Activated naive CD8-positive, alpha-beta T cell treated with anti-CD3 and anti-CD28 coated beads, Interleukin-2, amount 50 U/mL, for 24 hours (primary cell): ENCODE data around the gene ST6GALNAC4.
A peak's percentile ranks its signal among the peaks of the same experiment; 100 is the strongest.
"Not testable (repeated sequence)": the region's sequence is repeated elsewhere in the genome, so short reads cannot be mapped to it uniquely, and the experiment has no call there.

ENCODE experiments used
- ATAC-seq: fragments of 150-1000 bp; cut with Tn5 transposase; one replicate; pipeline ENCODE4 v1.10.0; 2021
- DNase-seq: peaks from one replicate; pipeline ENCODE4 v3.0.0; 2021
- H3K27ac Mint-ChIP-seq: one replicate; pipeline ENCODE4 v1.8.0; 2021; ENCODE audit warnings: mild to moderate bottlenecking, mixed read lengths
- H3K27me3 Mint-ChIP-seq: one replicate; pipeline ENCODE4 v1.8.0; 2021; ENCODE audit warnings: mixed read lengths
- H3K36me3 Mint-ChIP-seq: one replicate; pipeline ENCODE4 v1.8.0; 2021; ENCODE audit warnings: low read depth, mixed read lengths
- H3K4me1 Mint-ChIP-seq: one replicate; pipeline ENCODE4 v1.8.0; 2021; ENCODE audit warnings: mixed read lengths
- H3K4me3 Mint-ChIP-seq: one replicate; pipeline ENCODE4 v1.8.0; 2021; ENCODE audit warnings: mild to moderate bottlenecking, moderate library complexity, mixed read lengths
- H3K9me3 Mint-ChIP-seq: one replicate; pipeline ENCODE4 v1.8.0; 2021; ENCODE audit warnings: mixed read lengths

Gene ST6GALNAC4

GRCh38 chr9:127884976-127885490, 31.8 kb downstream of the ST6GALNAC4 start:
- Mint-ChIP-seq H3K4me1 (peaks cover 4% of the 10 kb centered on the region), H3K9me3 (no peaks in the 10 kb centered on the region), H3K4me3 (no peak overlapping the region), H3K27me3 (no peaks in the 10 kb centered on the region), H3K36me3 (peaks cover 31% of the 10 kb centered on the region), H3K27ac (no peak overlapping the region)
- no peak for DNase-seq
- no peak for ATAC-seq

- peaks cover 29% of the 10 kb centered on the region for H3K36me3 Mint-ChIP-seq
- no peak for DNase-seq
- H3K4me1 Mint-ChIP-seq: peaks cover 4% of the 10 kb centered on the region
- no peak overlapping the region for H3K27ac Mint-ChIP-seq
- no peak overlapping the region for H3K4me3 Mint-ChIP-seq
- no peaks in the 10 kb centered on the region for H3K27me3 Mint-ChIP-seq
- peak; percentile 6 for ATAC-seq
- H3K9me3 Mint-ChIP-seq: no peaks in the 10 kb centered on the region
Measured at GRCh38 chr9:127884427-127884911, 32.4 kb downstream of the ST6GALNAC4 start.

GRCh38 chr9:127883959-127884358, 32.9 kb downstream of the ST6GALNAC4 start:
- no peaks in the 10 kb centered on the region for H3K9me3 Mint-ChIP-seq
- no peak for ATAC-seq
- H3K27me3 Mint-ChIP-seq: no peaks in the 10 kb centered on the region
- peaks cover 4% of the 10 kb centered on the region for H3K4me1 Mint-ChIP-seq
- H3K36me3 Mint-ChIP-seq: peaks cover 31% of the 10 kb centered on the region
- DNase-seq: no peak
- H3K4me3 Mint-ChIP-seq: no peak overlapping the region
- H3K27ac Mint-ChIP-seq: no peak overlapping the region

- not testable (repeated sequence) for H3K4me3 Mint-ChIP-seq, ATAC-seq, H3K27ac Mint-ChIP-seq, H3K9me3 Mint-ChIP-seq, DNase-seq, H3K27me3 Mint-ChIP-seq
- Mint-ChIP-seq H3K4me1 (peaks cover 11% of the 10 kb centered on the region), H3K36me3 (peaks cover 18% of the 10 kb centered on the region)
Measured at GRCh38 chr9:127881715-127882114, 35.1 kb downstream of the ST6GALNAC4 start.

- no peak overlapping the region for H3K4me3 Mint-ChIP-seq
- H3K27me3 Mint-ChIP-seq: peaks cover 5% of the 10 kb centered on the region
- peaks cover 7% of the 10 kb centered on the region for H3K4me1 Mint-ChIP-seq
- no peaks in the 10 kb centered on the region for H3K9me3 Mint-ChIP-seq
- ATAC-seq: no peak
- H3K36me3 Mint-ChIP-seq: peaks cover 11% of the 10 kb centered on the region
- no peak for DNase-seq
- H3K27ac Mint-ChIP-seq: no peak overlapping the region
Measured at GRCh38 chr9:127880143-127880542, 36.7 kb downstream of the ST6GALNAC4 start.

GRCh38 chr9:127878652-127879390, 38.0 kb downstream of the ST6GALNAC4 start:
- no peak overlapping the region for H3K27ac Mint-ChIP-seq
- no peak overlapping the region for H3K4me3 Mint-ChIP-seq
- peaks cover 2% of the 10 kb centered on the region for H3K36me3 Mint-ChIP-seq
- no peak for ATAC-seq
- H3K9me3 Mint-ChIP-seq: no peaks in the 10 kb centered on the region
- DNase-seq: no peak
- H3K4me1 Mint-ChIP-seq: peaks cover 7% of the 10 kb centered on the region
- peaks cover 5% of the 10 kb centered on the region for H3K27me3 Mint-ChIP-seq

GRCh38 chr9:127878001-127878651, 38.7 kb downstream of the ST6GALNAC4 start:
- Mint-ChIP-seq H3K27me3 (peaks cover 5% of the 10 kb centered on the region), H3K36me3 (peaks cover 2% of the 10 kb centered on the region), H3K4me1 (peaks cover 7% of the 10 kb centered on the region), H3K9me3 (no peaks in the 10 kb centered on the region), H3K27ac (no peak overlapping the region), H3K4me3 (no peak overlapping the region)
- ATAC-seq: no peak
- no peak for DNase-seq

- H3K9me3 Mint-ChIP-seq: no peaks in the 10 kb centered on the region
- H3K4me3 Mint-ChIP-seq: no peak within 1 kb of the TSS
- peaks cover 7% of the 10 kb centered on the region for H3K4me1 Mint-ChIP-seq
- no peak for ATAC-seq
- H3K27me3 Mint-ChIP-seq: peaks cover 5% of the 10 kb centered on the region
- no peak for DNase-seq
- H3K36me3 Mint-ChIP-seq: peaks cover 2% of the 10 kb centered on the region
- no peak within 1 kb of the TSS for H3K27ac Mint-ChIP-seq
Measured at GRCh38 chr9:127877566-127877998, 39.3 kb downstream of the ST6GALNAC4 start, which contains the start of gene AK1. Gene AK1 (minus strand): TSS chr9:127877675. CDS start chr9:127874617, 3,058 bp downstream.

GRCh38 chr9:127876764-127877562, 39.9 kb downstream of the ST6GALNAC4 start:
- ATAC-seq (no peak), DNase-seq (no peak)
- H3K36me3 Mint-ChIP-seq: peaks cover 2% of the 10 kb centered on the region
- no peak overlapping the region for H3K4me3 Mint-ChIP-seq
- no peaks in the 10 kb centered on the region for H3K9me3 Mint-ChIP-seq
- H3K27ac Mint-ChIP-seq: no peak overlapping the region
- H3K4me1 Mint-ChIP-seq: peaks cover 7% of the 10 kb centered on the region
- peaks cover 5% of the 10 kb centered on the region for H3K27me3 Mint-ChIP-seq

- Mint-ChIP-seq H3K27ac (no peak overlapping the region), H3K27me3 (peaks cover 5% of the 10 kb centered on the region), H3K4me3 (no peak overlapping the region), H3K9me3 (no peaks in the 10 kb centered on the region), H3K4me1 (peaks cover 7% of the 10 kb centered on the region), H3K36me3 (peaks cover 2% of the 10 kb centered on the region)
- no peak for DNase-seq
- no peak for ATAC-seq
Measured at GRCh38 chr9:127876026-127876763, 40.6 kb downstream of the ST6GALNAC4 start.

GRCh38 chr9:127875306-127875966, 41.4 kb downstream of the ST6GALNAC4 start:
- H3K36me3 Mint-ChIP-seq: peaks cover 2% of the 10 kb centered on the region
- no peak overlapping the region for H3K27ac Mint-ChIP-seq
- H3K27me3 Mint-ChIP-seq: peaks cover 5% of the 10 kb centered on the region
- no peak overlapping the region for H3K4me3 Mint-ChIP-seq
- H3K4me1 Mint-ChIP-seq: peaks cover 7% of the 10 kb centered on the region
- ATAC-seq (peak; percentile 8), DNase-seq (no peak)
- H3K9me3 Mint-ChIP-seq: no peaks in the 10 kb centered on the region

GRCh38 chr9:127874301-127875221, 42.3 kb downstream of the ST6GALNAC4 start:
- H3K27me3 Mint-ChIP-seq: peaks cover 5% of the 10 kb centered on the region
- peaks cover 2% of the 10 kb centered on the region for H3K36me3 Mint-ChIP-seq
- H3K9me3 Mint-ChIP-seq: no peaks in the 10 kb centered on the region
- no peak for DNase-seq
- no peak for ATAC-seq
- H3K4me1 Mint-ChIP-seq: peaks cover 7% of the 10 kb centered on the region
- H3K27ac Mint-ChIP-seq: no peak overlapping the region
- no peak overlapping the region for H3K4me3 Mint-ChIP-seq

GRCh38 chr9:127873886-127874285, 43.0 kb downstream of the ST6GALNAC4 start:
- ATAC-seq (no peak), DNase-seq (no peak)
- Mint-ChIP-seq H3K27me3 (peaks cover 5% of the 10 kb centered on the region), H3K27ac (no peak overlapping the region), H3K4me1 (peaks cover 7% of the 10 kb centered on the region), H3K36me3 (no peaks in the 10 kb centered on the region), H3K4me3 (no peak overlapping the region), H3K9me3 (no peaks in the 10 kb centered on the region)
